Lung microvascular endothelial cell (primary cell): ENCODE measurements around the gene ACTN4. TPM values are rescaled to one million over a fixed set of nuclear protein-coding genes. Genes with fewer than 3 reads are reported as not detected.

Experiments used
- DNase-seq, 2 donors: peaks; one replicate each; pipeline versions ENCODE4 v3.0.0 to v3.0.0-alpha.2; 2010; ENCODE audit warnings: low read depth in 2 of 2
- total RNA-seq: library from RNA; depleted of rRNA; stranded (reverse); fragments of >200 nt; gene quantifications from 2 replicates; pipeline ENCODE4 v1.2.1, GENCODE V29; 2014

The ACTN4 gene
- total RNA-seq, 1 donor from 2014 or later: 131 TPM

- peak in 1 of 2 donors; percentile 30 for DNase-seq
Observed at GRCh38 chr19:38708413-38709024, 61.1 kb downstream of the ACTN4 start.

DNA sequence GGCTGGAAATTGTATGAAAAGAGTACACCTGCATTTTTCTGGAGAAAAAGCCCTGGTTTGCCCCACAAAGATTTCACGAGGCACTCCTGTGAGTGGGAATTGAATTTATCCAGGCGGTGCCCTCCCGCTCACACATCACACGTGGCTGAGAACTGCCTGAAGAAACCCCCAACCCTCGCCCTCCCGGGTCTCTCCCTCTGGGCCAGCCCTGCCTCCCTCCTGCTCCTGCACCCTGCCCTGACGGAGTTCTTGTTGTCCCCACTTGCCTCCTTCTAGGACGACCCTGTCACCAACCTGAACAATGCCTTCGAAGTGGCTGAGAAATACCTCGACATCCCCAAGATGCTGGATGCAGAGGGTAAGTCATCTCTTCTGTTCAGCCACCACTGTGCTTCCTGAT lies 61.7 kb downstream of the ACTN4 start:
- no peak for DNase-seq

DNA sequence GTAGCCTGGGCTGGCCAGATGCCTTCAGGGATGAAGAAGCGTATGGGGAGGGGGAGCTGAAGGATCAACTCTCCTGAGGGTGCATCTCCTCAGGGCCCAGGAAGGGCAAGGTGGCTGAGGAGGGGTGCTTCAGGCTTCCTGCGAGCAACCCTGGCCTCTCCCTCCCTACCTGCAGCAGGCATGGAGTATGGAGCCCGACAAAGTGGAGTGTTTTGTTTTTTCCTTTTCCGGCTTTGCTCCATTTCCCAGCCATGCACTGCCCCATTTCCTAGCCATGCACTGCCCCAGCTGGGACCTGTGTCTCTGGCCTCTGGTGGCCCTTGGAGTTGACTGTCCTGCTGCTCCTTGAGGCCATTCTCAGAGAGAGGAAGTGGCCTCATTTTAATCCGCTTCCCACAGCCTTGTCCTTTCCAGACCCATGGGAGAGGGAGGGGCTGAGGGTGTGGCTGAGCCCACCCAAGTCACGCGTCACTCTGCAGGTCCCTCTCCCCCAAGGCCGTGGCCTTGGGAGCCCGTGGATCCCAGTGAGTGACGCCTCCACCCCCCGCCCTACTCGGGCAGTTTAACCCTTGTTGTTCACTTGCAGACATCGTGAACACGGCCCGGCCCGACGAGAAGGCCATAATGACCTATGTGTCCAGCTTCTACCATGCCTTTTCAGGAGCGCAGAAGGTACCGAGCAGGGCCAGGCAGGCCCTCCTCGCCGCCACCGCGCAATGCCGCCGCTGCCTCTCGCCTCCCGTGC lies 62.4 kb downstream of the ACTN4 start:
- DNase-seq: no peak

DNA sequence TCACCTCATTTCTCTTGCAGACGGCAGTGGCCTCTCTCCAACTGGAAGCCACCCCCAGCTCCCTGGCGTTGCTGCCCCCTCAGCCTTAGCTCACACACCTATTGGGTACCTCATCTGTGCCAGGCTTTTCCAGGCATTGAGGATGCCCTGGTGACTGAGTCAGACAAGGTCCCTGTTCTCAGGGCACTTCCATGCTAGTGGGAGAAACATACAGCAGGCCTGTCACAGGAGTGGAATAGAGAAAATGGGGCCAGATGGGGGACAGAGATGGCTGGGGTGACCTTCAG lies 62.9 kb downstream of the ACTN4 start:
- DNase-seq: no peak

DNA sequence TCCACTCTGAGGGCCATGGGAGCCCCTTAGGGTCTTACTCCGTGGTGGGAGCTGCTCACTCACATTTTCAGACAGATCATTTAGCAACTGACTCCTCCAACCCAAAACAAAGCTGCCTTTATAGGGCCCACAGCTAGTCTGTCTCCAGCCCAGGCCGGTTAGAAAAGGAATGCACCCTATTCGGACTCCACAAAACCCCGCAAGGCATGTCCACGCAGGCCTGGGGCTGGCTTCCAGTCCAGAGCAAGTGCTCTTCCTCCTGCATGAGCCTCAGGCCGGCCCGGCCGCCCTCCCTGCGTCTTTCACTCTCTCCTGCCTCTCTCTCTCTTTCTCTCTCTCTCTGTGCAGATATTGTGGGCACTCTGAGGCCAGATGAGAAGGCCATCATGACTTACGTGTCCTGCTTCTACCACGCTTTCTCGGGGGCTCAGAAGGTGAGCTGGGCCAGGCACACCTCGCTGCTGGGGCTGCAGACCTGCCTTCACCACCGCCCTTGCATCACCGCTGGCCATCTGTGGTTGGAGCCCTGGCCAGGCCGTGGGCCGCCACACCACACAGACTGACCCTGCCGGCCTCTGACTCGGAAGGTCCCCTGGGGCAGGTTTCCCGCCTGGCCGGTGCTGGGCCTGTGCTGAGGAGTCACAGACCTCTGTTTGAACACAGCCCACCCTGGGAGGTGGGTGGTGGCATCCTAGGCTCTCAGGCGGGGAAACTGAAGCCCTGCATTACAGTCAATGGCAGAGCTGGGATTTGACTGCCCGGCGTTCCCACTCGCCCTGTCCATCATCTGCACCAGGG lies 63.7 kb downstream of the ACTN4 start:
- no peak for DNase-seq

- DNase-seq: peak; percentile 36 to 81
Observed at GRCh38 chr19:38711726-38712153, 64.3 kb downstream of the ACTN4 start.

DNA sequence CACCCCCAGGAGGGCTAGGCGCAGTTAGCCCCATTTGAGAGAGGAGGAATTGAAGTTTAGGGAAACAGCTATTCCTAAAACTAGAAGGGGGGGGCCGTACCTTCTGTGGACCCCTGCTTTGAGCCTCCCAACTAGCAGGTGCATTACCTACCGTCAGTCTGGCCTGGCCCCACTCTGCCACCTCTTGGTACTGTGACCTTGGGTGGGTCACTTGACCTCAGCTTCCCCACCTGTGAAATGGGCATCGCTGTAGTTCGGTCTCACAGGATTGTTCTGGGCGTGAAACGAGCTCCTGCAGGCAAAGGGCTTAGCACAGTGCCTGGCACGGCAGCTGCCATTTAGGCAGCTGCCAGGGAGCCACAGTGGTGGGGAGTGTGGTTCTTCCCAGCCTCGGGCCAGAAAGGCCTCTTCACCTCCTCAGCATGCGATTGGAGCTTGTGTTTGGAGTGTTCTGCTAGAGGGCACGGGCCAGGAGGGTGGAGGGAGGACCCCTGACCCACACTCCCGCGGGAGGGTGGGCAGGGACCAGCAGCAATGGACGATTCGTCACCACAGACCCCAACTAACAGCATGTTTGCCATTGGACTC lies 64.8 kb downstream of the ACTN4 start:
- DNase-seq: no peak

GRCh38 chr19:38713227-38713649 lies 65.8 kb downstream of the ACTN4 start:
- DNase-seq: no peak

DNA sequence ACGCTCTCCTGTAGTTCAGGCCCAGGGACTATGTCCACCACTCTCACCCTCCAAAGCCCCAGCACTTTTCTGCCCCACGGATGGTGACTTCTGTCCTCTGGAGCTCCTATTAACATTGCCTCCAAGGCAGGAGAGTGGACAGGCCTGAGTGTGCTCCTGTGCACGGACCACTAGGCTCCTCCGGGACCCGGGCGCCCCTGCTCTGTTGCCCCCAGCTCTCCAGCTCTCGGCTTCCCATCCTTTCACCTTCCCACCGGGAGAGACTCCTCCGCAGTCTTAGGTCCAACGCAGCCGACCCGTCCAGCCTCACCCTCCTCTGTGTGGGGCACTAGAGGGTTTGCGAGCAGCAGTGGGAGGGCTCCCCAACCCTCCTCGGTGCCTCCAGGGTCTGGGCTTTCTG lies 66.4 kb downstream of the ACTN4 start:
- no peak for DNase-seq

DNA sequence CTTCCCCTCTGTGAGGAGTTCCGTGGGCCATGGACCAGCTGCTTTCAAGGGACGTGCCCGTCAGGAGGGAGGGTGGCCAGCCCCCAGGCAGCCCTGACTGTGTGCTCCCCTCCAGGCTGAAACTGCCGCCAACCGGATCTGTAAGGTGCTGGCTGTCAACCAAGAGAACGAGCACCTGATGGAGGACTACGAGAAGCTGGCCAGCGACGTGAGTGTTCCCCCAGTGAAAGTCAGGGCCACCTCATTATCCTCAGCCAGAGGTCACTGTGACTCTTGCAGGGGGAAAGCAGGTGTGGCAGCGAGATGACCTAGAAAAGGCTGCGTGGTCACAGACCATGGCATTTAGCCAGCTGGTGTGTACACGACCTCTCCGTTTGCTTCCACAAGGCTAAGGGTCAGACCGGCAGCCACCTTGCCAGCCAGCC lies 66.9 kb downstream of the ACTN4 start:
- no peak for DNase-seq

GRCh38 chr19:38715555-38715954 lies 68.1 kb downstream of the ACTN4 start:
- no peak for DNase-seq

- no peak for DNase-seq
Observed at GRCh38 chr19:38717051-38717450, 69.6 kb downstream of the ACTN4 start.

- DNase-seq: no peak
Observed at GRCh38 chr19:38717855-38718254, 70.4 kb downstream of the ACTN4 start.

DNA sequence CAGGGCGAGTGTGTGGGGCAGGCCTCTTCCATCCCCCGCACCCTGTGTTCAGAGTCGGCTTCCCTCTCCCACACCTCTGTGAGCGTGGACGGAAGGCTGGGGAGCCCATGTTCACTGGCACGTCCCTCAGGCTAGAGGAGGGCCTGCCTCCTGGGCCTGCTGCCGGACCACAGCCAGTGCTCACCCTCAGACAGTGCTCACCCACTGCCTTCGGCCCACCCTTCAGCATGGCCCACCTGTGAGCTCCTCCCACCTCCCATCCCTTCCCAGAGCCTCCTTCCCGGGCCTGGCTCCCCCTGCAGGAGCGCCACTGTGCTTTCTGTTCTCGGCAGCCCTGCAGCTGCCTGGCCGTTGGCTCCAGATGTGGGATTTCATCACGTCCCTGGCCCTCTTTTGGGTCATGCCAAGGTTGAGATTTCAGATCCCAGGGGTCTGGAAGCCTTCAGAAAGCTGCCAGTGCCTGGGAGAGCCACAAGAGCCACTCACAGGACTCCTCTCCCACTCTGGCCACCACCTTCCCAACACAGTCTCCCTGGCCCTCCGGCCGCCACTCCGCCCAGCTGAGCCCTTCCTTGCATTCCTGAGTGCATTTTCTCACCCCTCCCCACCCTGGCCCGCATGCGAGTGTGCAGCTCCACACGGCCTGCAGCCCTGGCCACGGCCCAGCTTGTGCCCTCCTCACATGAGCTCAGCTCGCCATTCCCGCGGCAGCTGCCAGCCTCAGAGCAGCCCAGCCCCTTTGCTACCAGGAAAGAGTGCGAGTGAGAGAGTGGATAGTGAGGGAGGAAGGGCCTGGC lies 71.5 kb downstream of the ACTN4 start:
- no peak for DNase-seq

DNA sequence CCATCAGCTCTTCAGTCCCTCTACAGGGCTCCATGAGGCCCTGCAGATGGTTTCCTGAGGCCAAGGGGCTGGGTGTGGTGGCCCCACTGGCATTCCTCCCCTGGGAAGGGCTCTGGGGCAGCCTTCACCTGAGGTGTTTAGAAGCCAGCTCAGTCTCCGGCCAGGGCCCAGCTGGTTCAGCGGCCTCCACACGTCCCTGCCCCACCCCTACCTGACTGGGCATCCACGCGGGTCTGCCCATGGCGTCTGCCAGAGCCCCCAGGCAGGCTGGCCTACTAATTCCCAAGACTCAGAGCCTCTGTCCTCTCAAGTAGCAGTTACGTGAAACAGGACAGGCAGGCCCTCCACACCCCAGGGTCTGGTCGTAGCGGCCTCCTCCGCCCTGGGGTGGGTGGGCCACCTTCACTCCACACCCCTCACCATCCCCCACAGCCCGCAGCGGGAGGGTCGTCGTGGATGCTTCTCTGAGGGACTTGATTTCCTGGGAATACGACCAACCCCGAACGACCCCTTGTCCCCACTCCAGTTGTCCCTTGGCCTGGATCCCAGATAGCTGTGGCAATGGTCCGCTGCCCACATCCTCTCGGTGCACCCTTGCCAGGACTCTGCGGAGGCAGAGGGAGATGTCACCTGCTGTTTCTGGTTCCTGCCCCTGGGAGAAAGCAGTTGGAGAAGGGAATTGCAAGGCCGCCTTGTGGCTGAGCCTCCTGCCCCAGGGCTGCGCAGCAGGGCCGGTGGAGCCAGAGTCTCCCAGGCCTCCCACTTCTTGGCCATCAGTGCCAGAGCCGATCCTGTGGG lies 72.5 kb downstream of the ACTN4 start:
- DNase-seq: no peak

- DNase-seq: no peak
Observed at GRCh38 chr19:38720559-38721236, 73.2 kb downstream of the ACTN4 start.

GRCh38 chr19:38721496-38721895 lies 74.0 kb downstream of the ACTN4 start:
- DNase-seq: no peak

DNA sequence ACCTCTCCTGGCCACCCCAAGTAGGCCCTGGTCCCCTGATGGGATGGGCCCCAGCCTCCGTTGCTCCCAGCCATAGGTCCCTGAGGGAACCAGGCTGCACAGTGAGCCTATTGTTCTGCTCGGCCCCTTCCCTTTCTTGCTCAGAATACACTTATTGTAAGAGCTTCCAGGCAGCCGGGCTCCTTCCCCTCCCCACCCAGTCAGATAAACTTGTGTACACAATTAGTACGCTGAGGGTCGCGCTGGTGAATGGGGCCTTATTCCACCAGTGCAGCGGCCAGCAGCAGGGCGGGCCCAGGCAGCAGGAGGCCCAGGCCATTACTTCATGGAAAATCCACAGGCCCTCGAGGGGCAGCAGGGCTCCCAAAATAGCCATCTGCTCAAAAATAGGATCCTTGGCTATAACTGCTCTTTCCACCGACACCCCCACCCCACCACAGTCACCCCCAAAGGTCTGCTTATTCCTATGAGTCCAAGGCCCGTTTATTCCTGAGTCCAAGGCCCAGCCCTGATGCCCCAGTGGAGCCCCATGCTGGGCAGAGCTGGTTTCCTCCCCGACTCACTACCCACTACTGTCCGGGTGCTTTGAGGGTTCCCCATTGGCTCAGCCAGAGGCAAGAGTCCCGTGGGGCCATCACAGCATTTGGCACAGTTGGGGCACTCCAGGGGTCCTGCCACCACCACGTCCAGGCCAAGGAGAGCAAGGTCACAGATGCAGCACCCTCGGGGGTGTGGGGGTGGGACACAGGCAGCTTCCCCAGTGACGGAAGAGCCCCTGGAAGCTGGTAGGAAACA lies 74.7 kb downstream of the ACTN4 start:
- DNase-seq: no peak

- DNase-seq: no peak
Observed at GRCh38 chr19:38722947-38723605, 75.6 kb downstream of the ACTN4 start.
